Measurements from ENCODE around the gene AGRP. TPM values are rescaled to one million over a fixed set of nuclear protein-coding genes. Genes with fewer than 3 reads are reported as not detected.

AGRP gene
- total RNA-seq = not detected
- not detected for polyA plus RNA-seq (2013, experiment 1 of 2)
- not detected for polyA plus RNA-seq (2013, experiment 2 of 2)
- long read RNA-seq, experiment 1 = 0 reads
- long read RNA-seq, experiment 2 = 0 reads
- long read RNA-seq, experiment 3 = 0 reads
- long read RNA-seq, experiment 4 = 0 reads

- TF ChIP-seq CTCF (conservative IDR thresholded peaks at IDR 0.05) = no peak
- H3K27ac Mint-ChIP-seq = no peak within 1 kb of the TSS
- no peaks in the 10 kb centered on the region for H3K9me3 ChIP-seq (ENCODE audit: control insufficient read depth, low read length)
- no peaks in the 10 kb centered on the region for H3K9me3 Mint-ChIP-seq
- peaks cover 22% of the 10 kb centered on the region for H3K27me3 Mint-ChIP-seq (ENCODE audit: insufficient read depth)
- no peaks in the 10 kb centered on the region for H3K36me3 ChIP-seq (ENCODE audit: control insufficient read depth, insufficient read depth, low read length)
- H3K36me3 Mint-ChIP-seq (ENCODE audit: low read depth) = peaks cover 3% of the 10 kb centered on the region
- no peaks in the 10 kb centered on the region for H3K27me3 ChIP-seq (ENCODE audit: control insufficient read depth, insufficient read depth, low read length, poor library complexity, severe bottlenecking)
- WGBS, 2 experiments (ENCODE audit: insufficient coverage in 1 of 2, insufficient read length in 1 of 2) = 95 to 100% methylated on average over 2 to 6 of the region's 6 CpGs
- no peak within 1 kb of the TSS for H3K4me3 Mint-ChIP-seq
- peaks cover 5% of the 10 kb centered on the region for H3K4me1 ChIP-seq (ENCODE audit: control insufficient read depth, insufficient read depth, low read length)
- H3K4me1 Mint-ChIP-seq = peaks cover 6% of the 10 kb centered on the region
- H3K4me3 ChIP-seq (ENCODE audit: low read length) = peak within 1 kb of the TSS; percentile 94
- no peak within 1 kb of the TSS for H3K27ac ChIP-seq (ENCODE audit: low read depth, low read length)
- DNase-seq = no peak
- H3K9ac ChIP-seq (ENCODE audit: extremely low read depth, low read length, poor library complexity, severe bottlenecking) = no peak within 1 kb of the TSS
These were observed at the start of gene AGRP for GRCh38 chr16:67483150-67483549. Gene AGRP, minus strand, starts transcription at chr16:67483547. Its CDS starts 149 bp downstream, at chr16:67483398.

- H3K4me1 ChIP-seq (ENCODE audit: control insufficient read depth, insufficient read depth, low read length) = peaks cover 7% of the 10 kb centered on the region
- WGBS, 2 experiments (ENCODE audit: insufficient coverage in 1 of 2, insufficient read length in 1 of 2) = 90 to 96% methylated on average over 4 of the region's 4 CpGs
- H3K27me3 ChIP-seq (ENCODE audit: control insufficient read depth, insufficient read depth, low read length, poor library complexity, severe bottlenecking) = peaks cover 45% of the 10 kb centered on the region
- Mint-ChIP-seq H3K9me3 (no peaks in the 10 kb centered on the region), H3K27ac (no peak overlapping the region), H3K36me3 (ENCODE audit: low read depth) (peaks cover 2% of the 10 kb centered on the region), H3K4me3 (no peak overlapping the region), H3K27me3 (ENCODE audit: insufficient read depth) (peaks cover 81% of the 10 kb centered on the region), H3K4me1 (peaks cover 15% of the 10 kb centered on the region)
- H3K27ac ChIP-seq (ENCODE audit: low read depth, low read length) = no peak overlapping the region
- no peak for TF ChIP-seq CTCF (conservative IDR thresholded peaks at IDR 0.05)
- DNase-seq = no peak
- H3K4me3 ChIP-seq (ENCODE audit: low read length) = peak overlapping the region; percentile 83
- H3K9me3 ChIP-seq (ENCODE audit: control insufficient read depth, low read length) = no peaks in the 10 kb centered on the region
- H3K9ac ChIP-seq (ENCODE audit: extremely low read depth, low read length, poor library complexity, severe bottlenecking) = no peak overlapping the region
- H3K36me3 ChIP-seq (ENCODE audit: control insufficient read depth, insufficient read depth, low read length) = no peaks in the 10 kb centered on the region
These were observed 47.9 kb upstream of the AGRP start for GRCh38 chr16:67531247-67531646.

- peaks cover 35% of the 10 kb centered on the region for H3K27me3 ChIP-seq (ENCODE audit: control insufficient read depth, insufficient read depth, low read length, poor library complexity, severe bottlenecking)
- Mint-ChIP-seq H3K36me3 (ENCODE audit: low read depth) (peaks cover 2% of the 10 kb centered on the region), H3K4me1 (peaks cover 23% of the 10 kb centered on the region), H3K9me3 (no peaks in the 10 kb centered on the region), H3K27me3 (ENCODE audit: insufficient read depth) (peaks cover 81% of the 10 kb centered on the region), H3K27ac (peak overlapping the region; percentile 76), H3K4me3 (peak overlapping the region; percentile 80)
- WGBS, 2 experiments (ENCODE audit: insufficient coverage in 1 of 2, insufficient read length in 1 of 2) = 14 to 24% methylated on average over 12 to 48 of the region's 48 CpGs
- H3K36me3 ChIP-seq (ENCODE audit: control insufficient read depth, insufficient read depth, low read length) = no peaks in the 10 kb centered on the region
- H3K4me3 ChIP-seq (ENCODE audit: low read length) = peak overlapping the region; percentile 83
- no peak for TF ChIP-seq CTCF (conservative IDR thresholded peaks at IDR 0.05)
- peak; percentile 64 for DNase-seq
- H3K9ac ChIP-seq (ENCODE audit: extremely low read depth, low read length, poor library complexity, severe bottlenecking) = peak overlapping the region; percentile 63
- no peaks in the 10 kb centered on the region for H3K9me3 ChIP-seq (ENCODE audit: control insufficient read depth, low read length)
- no peak overlapping the region for H3K27ac ChIP-seq (ENCODE audit: low read depth, low read length)
- H3K4me1 ChIP-seq (ENCODE audit: control insufficient read depth, insufficient read depth, low read length) = peaks cover 7% of the 10 kb centered on the region
These were observed 46.9 kb upstream of the AGRP start for GRCh38 chr16:67530013-67530939.
